ENCODE measurements around the gene MAFG. TPM values are rescaled to one million over a fixed set of nuclear protein-coding genes. Genes with fewer than 3 reads are reported as not detected.

MAFG gene
- total and polyA plus RNA-seq, 2 of the 13 experiments (the other 11 are each of a cell fraction or from before 2014, with no cell fraction given), result 14.5 to 20.0 TPM

GRCh38 chr17:81900181-81900820 lies 27.2 kb downstream of the MAFG start (continued):
- TF ChIP-seq ZNF142 (CRISPR knock-in tag; IDR thresholded peaks at IDR 0.05) (0 out of 2 replicates have a peak, but pooled peaks have one; percentile 17), CEBPB (IDR thresholded peaks at IDR 0.05; ENCODE audit: borderline replicate concordance, low read depth, low read length) (no peak), HOXA3 (CRISPR knock-in tag; IDR thresholded peaks at IDR 0.05) (0 out of 2 replicates have a peak, but pooled peaks have one; percentile 17), TARDBP (CRISPR knock-in tag; IDR thresholded peaks at IDR 0.05) (peak; percentile 38; the same call in 1 of the 2 replicates), ATF7-NPFF (CRISPR knock-in tag; IDR thresholded peaks at IDR 0.05; ENCODE audit: low read depth) (0 out of 2 replicates have a peak, but pooled peaks have one; percentile 22), GMEB2 (CRISPR knock-in tag; IDR thresholded peaks at IDR 0.05; ENCODE audit: low read depth) (no peak), KMT2B (CRISPR knock-in tag; IDR thresholded peaks at IDR 0.05) (no peak), CHCHD3 (CRISPR knock-in tag; IDR thresholded peaks at IDR 0.05) (peak; percentile 42; the same call in 1 of the 2 replicates), ZNF564 (CRISPR knock-in tag; IDR thresholded peaks at IDR 0.05) (0 out of 2 replicates have a peak, but pooled peaks have one; percentile 13)

Measured in HepG2 (cell line).